ENCODE data around the gene TBC1D13.

Gene TBC1D13

GRCh38 chr9:128786681-128787601 is at the start of gene TBC1D13:
TBC1D13 (plus strand) TSS chr9:128787253; CDS start chr9:128787354, 101 bp downstream.
- H4K20me1 ChIP-seq (ENCODE audit: insufficient read depth, low read length, poor library complexity, severe bottlenecking), result no peaks in the 10 kb centered on the region
- peak within 1 kb of the TSS; percentile 96 for H2AFZ ChIP-seq (ENCODE audit: low read length)
- H3K9me2 ChIP-seq (replicated peaks; ENCODE audit: low read depth, low read length), result no peaks in the 10 kb centered on the region
- no peaks in the 10 kb centered on the region for H3F3A ChIP-seq (ENCODE audit: low read depth)
- TF ChIP-seq EZH2phosphoT487 (IDR thresholded peaks at IDR 0.05; ENCODE audit: borderline replicate concordance), result no peak
- TF ChIP-seq, protein P1, sequence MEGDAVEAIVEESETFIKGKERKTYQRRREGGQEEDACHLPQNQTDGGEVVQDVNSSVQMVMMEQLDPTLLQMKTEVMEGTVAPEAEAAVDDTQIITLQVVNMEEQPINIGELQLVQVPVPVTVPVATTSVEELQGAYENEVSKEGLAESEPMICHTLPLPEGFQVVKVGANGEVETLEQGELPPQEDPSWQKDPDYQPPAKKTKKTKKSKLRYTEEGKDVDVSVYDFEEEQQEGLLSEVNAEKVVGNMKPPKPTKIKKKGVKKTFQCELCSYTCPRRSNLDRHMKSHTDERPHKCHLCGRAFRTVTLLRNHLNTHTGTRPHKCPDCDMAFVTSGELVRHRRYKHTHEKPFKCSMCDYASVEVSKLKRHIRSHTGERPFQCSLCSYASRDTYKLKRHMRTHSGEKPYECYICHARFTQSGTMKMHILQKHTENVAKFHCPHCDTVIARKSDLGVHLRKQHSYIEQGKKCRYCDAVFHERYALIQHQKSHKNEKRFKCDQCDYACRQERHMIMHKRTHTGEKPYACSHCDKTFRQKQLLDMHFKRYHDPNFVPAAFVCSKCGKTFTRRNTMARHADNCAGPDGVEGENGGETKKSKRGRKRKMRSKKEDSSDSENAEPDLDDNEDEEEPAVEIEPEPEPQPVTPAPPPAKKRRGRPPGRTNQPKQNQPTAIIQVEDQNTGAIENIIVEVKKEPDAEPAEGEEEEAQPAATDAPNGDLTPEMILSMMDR (conservative IDR thresholded peaks at IDR 0.05; ENCODE audit: low read length), result no peak
- peaks cover 6% of the 10 kb centered on the region for H3K4me1 ChIP-seq (ENCODE audit: insufficient read depth, low read length, poor library complexity, severe bottlenecking)
- H3K4me2 ChIP-seq (ENCODE audit: low read depth, low read length, poor library complexity, severe bottlenecking), result peak within 1 kb of the TSS; percentile 84
- no peaks in the 10 kb centered on the region for H3K27me3 ChIP-seq (ENCODE audit: insufficient read depth, low read length, poor library complexity, severe bottlenecking)
- no peaks in the 10 kb centered on the region for H3K9me3 ChIP-seq (ENCODE audit: insufficient read depth, low read depth, low read length)
- H3K36me3 ChIP-seq (ENCODE audit: insufficient read depth, low read length), result peaks cover 2% of the 10 kb centered on the region; the same call in 1 of the 2 replicates
- H3K9ac ChIP-seq (ENCODE audit: low read depth, low read length, poor library complexity, severe bottlenecking), result peak within 1 kb of the TSS; percentile 81
- H3K4me3 ChIP-seq (ENCODE audit: low read length, poor library complexity, severe bottlenecking), result peak within 1 kb of the TSS; percentile 96
- H3K79me2 ChIP-seq (ENCODE audit: insufficient read depth, low read length), result peaks cover 18% of the 10 kb centered on the region; the same call in 1 of the 2 replicates

GRCh38 chr9:128742401-128742800 is 44.7 kb upstream of the TBC1D13 start:
- H3K79me2 ChIP-seq (ENCODE audit: insufficient read depth, low read length), result no peaks in the 10 kb centered on the region
- no peak overlapping the region for H3K4me3 ChIP-seq (ENCODE audit: low read length, poor library complexity, severe bottlenecking)
- TF ChIP-seq, protein P1 (conservative IDR thresholded peaks at IDR 0.05; ENCODE audit: low read length), result no peak
- TF ChIP-seq EZH2phosphoT487 (IDR thresholded peaks at IDR 0.05; ENCODE audit: borderline replicate concordance), result no peak
- H2AFZ ChIP-seq (ENCODE audit: low read length), result no peak overlapping the region
- H3F3A ChIP-seq (ENCODE audit: low read depth), result no peaks in the 10 kb centered on the region
- H3K9ac ChIP-seq (ENCODE audit: low read depth, low read length, poor library complexity, severe bottlenecking), result no peak overlapping the region
- no peaks in the 10 kb centered on the region for H3K36me3 ChIP-seq (ENCODE audit: insufficient read depth, low read length)
- H3K9me2 ChIP-seq (replicated peaks; ENCODE audit: low read depth, low read length), result no peaks in the 10 kb centered on the region
- no peak overlapping the region for H3K4me2 ChIP-seq (ENCODE audit: low read depth, low read length, poor library complexity, severe bottlenecking)
- H3K27me3 ChIP-seq (ENCODE audit: insufficient read depth, low read length, poor library complexity, severe bottlenecking), result no peaks in the 10 kb centered on the region
- no peaks in the 10 kb centered on the region for H3K4me1 ChIP-seq (ENCODE audit: insufficient read depth, low read length, poor library complexity, severe bottlenecking)
- no peaks in the 10 kb centered on the region for H3K9me3 ChIP-seq (ENCODE audit: insufficient read depth, low read depth, low read length)
- H4K20me1 ChIP-seq (ENCODE audit: insufficient read depth, low read length, poor library complexity, severe bottlenecking), result no peaks in the 10 kb centered on the region

DNA sequence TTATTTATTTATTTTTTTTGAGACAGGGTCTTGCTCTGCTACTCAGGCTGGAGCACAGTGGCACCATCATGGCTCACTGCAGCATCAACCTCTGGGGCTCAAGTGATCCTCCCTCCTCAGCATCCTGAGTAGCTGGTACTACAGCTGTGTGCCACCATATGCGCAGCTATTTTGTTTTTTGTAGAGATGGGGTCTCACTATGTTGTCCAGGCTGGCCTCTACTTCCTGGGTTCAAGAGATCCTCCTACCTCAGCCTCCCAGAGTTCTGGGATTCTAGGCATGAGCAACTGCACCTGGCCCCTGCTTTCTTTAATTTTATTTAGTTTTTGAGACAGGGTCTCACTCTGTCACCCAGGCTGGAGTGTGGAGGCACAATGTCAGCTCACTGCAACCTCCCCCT is 43.6 kb upstream of the TBC1D13 start:
- Histone ChIP-seq H3K79me2 (ENCODE audit: insufficient read depth, low read length) (no peaks in the 10 kb centered on the region), H3K36me3 (ENCODE audit: insufficient read depth, low read length) (no peaks in the 10 kb centered on the region), H3K4me2 (ENCODE audit: low read depth, low read length, poor library complexity, severe bottlenecking) (no peak overlapping the region), H3K27me3 (ENCODE audit: insufficient read depth, low read length, poor library complexity, severe bottlenecking) (no peaks in the 10 kb centered on the region), H3K9ac (ENCODE audit: low read depth, low read length, poor library complexity, severe bottlenecking) (no peak overlapping the region), H3K9me3 (ENCODE audit: insufficient read depth, low read depth, low read length) (no peaks in the 10 kb centered on the region), H2AFZ (ENCODE audit: low read length) (no peak overlapping the region), H3K4me1 (ENCODE audit: insufficient read depth, low read length, poor library complexity, severe bottlenecking) (no peaks in the 10 kb centered on the region), H4K20me1 (ENCODE audit: insufficient read depth, low read length, poor library complexity, severe bottlenecking) (no peaks in the 10 kb centered on the region), H3K9me2 (replicated peaks; ENCODE audit: low read depth, low read length) (no peaks in the 10 kb centered on the region), H3K4me3 (ENCODE audit: low read length, poor library complexity, severe bottlenecking) (no peak overlapping the region), H3F3A (ENCODE audit: low read depth) (no peaks in the 10 kb centered on the region)
- no peak for TF ChIP-seq EZH2phosphoT487 (IDR thresholded peaks at IDR 0.05; ENCODE audit: borderline replicate concordance)
